GM19351 (cell line): ENCODE data around the gene ANGPTL4.
"Not testable (repeated sequence)": the region's sequence is repeated elsewhere in the genome, so short reads cannot be mapped to it uniquely, and the experiment has no call there.

ENCODE experiments used
- ATAC-seq: cut with Tn5 transposase; IDR thresholded peaks from one replicate; pipeline ENCODE4 v1.9.1; 2021; ENCODE audit warnings: mild to moderate bottlenecking, moderate library complexity; ENCODE audit not compliant: unreplicated experiment

The ANGPTL4 gene

DNA sequence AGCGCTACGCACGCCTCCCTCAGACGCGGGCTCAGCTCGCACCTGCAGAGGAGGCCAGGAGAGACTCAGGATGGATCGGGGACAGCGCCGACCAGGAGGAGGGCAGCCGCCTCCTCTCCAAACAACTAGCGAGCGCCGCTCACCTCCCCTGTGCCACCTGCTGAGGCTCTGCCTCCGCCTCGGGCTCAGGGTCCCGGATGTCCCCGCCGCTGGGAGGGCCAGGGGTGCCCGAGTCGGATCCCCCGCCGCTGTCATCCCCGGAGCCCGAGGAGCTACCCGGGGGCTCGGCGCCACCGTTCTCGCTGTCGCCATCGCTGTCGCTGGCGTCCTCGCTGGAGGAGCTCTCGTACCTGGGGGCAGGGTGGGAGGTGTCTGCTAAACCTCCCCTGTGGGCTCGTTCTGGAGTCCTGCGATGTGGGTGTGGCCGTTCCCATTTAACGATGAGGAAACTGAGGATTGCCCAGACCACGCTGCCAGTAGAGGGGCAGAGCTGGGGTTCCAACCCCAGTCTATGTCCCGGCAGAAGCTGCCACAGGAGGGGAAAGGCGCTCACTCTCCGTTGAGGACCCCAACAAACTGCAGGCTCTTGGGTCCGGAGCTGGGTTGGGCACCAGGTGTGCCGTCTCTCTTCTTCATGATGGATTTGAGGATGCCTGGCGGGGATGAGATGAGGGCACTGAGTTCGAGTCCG lies 30.0 kb upstream of the ANGPTL4 start:
- no peak for ATAC-seq

DNA sequence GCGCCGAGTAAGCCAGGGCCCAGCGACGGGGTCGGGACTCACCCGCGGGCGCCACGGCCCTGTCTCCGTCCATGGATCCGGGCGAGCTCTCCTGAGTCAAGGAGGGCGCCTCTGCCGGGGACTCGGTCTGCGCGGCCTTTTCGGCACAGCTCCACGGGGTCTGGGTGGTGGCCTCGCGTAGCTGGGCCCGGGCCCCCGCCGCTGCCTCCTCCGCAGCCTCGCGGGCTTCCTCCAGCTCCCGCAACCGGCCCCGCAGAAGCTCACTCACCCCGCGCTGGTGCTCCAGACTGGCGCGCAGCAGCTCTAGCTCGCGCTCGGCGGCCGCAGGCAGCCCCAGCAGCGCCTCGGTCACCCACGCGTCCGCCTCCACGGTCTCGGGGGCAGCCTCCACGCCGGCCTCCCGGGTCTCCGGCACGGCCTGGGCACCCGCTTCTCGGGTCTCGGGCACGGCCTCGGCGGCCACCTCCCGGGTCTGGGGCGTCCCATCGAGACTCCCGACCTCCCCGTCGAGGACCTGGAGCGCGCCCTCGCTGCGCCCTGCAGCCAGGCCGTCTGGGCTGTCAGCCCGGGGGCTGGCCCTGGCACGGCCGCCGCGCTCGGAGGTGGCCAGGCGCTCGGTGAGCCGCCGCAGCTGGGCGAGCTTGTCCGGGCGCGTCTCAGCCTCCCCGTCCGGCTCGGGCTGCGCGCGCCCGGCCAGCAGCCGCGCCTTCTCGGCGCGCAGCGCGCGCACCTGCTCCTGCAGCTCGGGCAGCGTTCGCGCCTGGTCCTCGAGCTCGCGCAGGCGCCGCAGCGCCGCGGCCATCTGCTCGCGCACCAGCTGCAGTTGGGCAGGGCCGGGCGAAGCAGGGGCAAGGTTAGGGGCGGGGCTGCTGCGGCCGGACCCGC lies 29.3 kb upstream of the ANGPTL4 start:
- ATAC-seq: no peak

DNA sequence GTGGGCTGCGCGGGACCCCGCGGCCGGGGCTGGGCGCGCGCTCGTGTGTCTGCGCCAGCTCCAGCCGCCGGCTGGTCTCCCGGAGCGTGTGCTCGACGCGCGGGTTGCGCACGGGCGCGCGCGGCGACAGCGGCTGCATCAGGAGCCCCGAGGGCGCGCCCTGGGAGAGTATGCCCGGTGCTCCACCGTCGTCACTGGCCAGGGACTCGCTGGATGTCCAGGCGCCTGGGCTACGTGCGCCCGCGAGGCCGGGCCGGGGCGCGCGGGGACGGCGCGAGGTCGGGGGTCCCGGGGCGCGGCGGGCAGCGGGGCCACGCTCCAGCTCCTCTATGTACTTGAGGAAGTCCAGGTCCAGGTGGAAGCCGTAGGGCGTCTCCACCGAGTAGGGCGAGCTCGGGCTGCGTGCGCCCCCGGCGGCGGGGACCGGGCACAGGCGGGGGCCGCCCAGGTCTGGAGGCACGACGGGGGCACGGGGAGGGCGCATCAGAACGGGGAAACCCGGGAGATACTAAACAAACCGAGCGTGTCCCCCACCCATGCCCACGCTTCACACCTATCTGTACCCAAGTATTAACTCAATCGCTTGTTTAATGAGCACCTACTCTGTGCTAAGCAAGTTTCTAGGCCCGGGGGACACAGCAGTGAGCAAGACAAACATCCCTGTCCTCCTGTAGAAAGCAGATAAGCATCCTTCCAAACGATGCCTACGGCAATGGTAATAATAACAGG lies 28.4 kb upstream of the ANGPTL4 start:
- no peak for ATAC-seq

DNA sequence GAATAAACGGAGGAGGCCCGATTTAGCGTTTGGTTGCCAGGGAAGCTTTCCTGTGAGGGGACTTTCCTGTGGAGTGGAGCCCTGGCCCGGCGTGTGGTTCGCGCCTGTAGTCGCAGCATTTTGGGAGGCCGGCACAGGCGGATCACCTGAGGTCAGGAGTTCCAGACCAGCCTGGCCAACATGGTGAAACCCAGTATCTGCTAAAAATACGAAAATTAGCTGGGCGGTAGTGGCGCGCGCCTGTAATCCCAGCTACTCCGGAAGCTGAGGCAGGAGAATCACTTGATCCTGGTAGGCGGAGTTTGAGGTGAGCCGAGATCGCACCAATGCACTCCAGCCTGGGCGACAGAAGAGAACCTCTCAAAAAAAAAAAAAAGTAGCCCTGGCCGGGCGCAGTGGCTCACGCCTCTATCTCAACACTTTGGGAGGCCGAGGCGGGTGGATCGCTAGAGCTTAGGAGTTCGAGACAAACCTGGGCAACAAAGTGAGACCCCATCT lies 27.8 kb upstream of the ANGPTL4 start:
- no peak for ATAC-seq

DNA sequence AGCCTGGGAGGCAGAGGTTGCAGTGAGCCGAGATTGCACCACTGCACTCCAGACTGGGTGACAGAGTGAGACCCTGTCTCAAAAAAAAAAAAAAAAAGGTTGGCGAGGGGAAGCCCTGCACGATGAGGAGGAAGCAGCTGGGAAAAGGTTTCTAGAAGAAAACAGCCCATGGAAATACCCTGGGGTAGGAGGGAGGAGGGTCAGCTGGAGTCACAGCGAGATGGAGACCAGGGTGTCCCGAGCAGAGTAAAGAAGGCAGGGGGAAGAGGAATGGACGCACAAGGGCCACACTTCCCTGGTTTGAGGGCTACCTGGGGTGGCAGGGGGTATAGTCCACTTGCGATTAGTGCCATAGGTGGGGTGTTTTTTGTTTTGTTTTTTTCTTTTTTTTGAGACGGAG lies 27.3 kb upstream of the ANGPTL4 start:
- ATAC-seq: no peak

DNA sequence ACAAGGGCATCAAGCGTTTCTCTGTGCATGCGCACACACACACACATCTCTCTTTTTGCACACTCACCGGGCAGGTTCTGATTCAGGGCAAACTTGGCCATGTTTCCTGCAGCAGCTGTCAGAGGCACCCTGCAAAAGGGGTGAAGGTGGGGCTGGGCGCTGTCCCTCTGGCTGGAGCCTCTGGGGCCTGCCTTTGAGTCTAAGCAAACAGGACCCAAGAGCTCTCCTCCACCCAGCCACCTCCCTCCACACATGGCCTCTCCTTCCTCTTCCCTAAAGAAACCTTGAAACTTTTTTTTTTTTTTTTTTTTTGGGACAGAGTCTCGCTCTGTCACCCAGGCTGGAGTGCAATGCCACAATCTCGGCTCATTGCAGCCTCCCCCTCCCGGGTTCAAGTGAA lies 26.2 kb upstream of the ANGPTL4 start:
- ATAC-seq: no peak

DNA sequence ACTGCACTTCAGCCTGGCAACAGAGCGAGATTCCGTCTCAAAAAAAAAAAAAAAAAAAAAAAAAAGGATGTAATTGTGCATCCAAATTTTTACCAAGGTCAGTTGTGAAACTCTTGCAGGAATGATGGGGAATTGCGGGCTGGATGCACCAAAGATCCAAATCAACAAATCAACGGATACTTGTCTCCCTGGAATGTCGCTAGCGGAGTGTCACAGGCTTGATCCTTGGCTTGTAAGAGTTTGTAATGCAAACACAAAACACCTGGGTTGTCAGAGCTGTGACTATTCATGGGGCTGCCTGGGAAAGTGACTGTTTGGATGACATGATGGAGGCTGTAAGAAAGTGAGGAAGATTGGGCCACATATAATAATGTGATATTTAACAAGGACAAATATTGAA lies 25.1 kb upstream of the ANGPTL4 start:
- ATAC-seq: no peak

DNA sequence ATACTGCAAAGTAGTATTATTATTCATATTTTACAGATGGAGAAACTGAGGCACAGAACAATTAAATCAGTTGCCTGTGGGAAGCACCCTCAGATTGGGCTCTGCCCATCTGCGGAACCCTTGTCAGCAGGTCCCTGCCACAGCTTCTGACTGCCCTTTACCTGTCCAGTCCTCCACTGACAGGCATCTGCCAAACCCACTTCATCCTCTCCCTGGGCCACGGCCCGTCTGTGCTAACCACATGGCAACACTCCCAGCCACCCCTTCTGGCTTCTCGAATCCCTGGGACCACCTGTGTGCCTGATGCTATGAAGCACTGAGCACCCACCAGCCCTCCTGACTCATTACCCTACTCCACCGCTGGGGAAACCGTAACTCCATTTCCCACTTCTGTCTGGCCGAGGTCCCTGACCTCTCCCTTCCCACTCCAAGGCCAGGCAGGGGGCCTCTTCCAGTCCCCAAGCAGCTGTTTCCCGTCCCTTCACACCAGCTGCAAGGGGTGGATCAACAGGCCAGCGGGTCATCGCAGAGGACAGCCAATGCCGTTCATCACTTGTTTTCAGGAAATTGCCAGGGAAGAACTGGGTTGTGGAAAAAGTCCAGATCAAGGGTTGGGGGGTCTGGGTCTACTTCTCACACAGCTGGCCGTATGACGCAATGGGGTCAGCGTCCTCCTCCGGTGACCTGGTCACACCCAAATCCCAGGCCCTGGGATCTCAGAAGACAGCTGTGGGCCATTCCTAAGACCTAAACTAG lies 23.4 kb upstream of the ANGPTL4 start:
- no peak for ATAC-seq

DNA sequence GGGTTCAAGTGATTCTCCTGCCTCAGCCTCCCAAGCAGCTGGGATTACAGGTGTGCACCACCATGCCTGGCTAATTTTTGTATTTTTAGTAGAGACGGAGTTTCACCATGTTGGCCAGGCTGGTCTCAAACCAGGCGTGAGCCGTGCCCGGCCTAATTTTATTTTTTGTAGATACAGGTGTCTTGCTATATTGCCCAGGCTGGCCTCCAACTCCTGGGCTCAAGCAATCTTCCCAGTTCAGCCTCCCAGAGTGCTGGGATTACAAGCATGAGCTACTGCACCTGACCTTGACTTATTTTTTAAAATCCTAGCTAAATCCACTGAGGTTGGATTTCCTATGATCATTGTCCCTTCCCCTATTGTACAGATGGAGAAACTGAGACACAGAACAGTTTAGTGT lies 22.5 kb upstream of the ANGPTL4 start:
- not testable (repeated sequence) for ATAC-seq

DNA sequence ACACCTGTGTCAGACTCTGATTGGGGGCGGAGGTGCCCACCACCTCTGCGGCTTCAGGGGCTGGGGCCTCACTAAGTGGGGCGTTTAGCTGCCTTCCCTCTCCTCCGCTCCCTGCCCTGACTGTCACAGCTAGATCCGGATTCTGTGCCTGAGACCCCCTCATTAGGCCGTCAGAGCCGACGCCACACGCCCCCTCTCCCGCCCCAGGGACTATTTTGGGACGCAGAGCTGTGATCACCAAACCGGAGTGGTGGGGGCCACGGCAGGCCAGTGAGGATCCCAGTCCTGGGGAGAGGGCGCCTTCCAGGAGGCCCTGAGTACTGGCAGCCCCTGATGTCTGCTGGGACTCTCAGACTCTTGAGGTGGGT lies 21.7 kb upstream of the ANGPTL4 start:
- ATAC-seq: no peak

DNA sequence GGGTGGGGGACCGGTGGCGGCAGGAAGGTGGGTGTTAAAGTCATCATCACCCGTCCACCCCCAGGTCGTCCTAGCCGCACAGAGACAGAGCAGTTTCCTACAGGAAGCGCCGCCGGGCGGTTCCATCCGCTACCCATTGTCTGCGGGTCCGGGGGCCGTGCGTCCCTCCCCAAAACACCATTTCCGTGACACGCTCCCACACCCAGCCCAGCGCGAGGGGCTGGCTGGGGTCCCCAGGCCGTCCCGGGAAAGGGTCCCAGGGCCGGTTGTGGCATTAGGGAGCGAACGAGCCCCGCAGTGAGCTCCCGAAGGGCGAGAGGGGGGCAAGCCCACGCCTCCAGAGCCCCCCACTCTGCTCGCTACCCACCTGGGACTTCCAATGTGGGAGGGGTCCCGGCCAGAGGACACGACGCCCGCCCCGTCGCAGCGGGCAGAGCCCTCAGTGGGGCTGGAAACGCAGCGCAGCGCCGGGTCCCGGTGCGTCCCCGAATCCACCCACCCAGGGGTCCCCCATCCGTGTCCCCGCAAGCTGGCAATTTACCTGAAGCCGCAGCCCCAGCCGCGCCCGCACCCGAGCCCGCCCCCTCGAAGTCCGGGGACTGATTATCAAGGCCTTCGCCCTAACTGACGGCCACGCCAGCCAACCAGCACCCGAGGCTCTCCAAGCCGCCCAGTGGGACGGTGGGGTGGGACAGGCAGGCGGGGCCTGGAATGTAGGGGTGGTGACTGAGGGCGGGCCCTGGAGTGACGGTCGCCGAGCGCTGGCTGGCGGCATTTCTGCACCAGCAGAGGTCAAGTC lies 21.1 kb upstream of the ANGPTL4 start, which contains the start of gene KANK3:
Gene KANK3 (minus strand): TSS at position 579 of the 799 bp plus-strand sequence. CDS start 5,434 bp downstream, outside the sequence.
- ATAC-seq: peak; percentile 93

DNA sequence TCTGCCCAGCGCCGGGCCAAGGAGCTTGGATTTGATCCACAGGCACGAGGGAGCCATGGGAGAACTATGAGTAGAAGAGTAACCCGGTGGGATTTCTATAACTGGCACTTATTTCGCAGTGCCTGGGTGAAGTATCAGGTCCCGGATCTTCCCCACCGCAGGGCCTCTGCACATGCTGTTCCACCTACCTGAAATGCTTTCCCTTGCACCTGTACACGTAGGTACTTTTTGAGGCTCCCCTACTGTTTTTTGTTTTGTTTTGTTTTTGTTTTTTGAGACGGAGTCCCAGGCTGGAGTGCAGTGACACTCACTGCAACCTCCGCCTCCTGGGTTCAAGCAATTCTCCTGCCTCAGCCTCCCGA lies 20.5 kb upstream of the ANGPTL4 start:
- no peak for ATAC-seq

DNA sequence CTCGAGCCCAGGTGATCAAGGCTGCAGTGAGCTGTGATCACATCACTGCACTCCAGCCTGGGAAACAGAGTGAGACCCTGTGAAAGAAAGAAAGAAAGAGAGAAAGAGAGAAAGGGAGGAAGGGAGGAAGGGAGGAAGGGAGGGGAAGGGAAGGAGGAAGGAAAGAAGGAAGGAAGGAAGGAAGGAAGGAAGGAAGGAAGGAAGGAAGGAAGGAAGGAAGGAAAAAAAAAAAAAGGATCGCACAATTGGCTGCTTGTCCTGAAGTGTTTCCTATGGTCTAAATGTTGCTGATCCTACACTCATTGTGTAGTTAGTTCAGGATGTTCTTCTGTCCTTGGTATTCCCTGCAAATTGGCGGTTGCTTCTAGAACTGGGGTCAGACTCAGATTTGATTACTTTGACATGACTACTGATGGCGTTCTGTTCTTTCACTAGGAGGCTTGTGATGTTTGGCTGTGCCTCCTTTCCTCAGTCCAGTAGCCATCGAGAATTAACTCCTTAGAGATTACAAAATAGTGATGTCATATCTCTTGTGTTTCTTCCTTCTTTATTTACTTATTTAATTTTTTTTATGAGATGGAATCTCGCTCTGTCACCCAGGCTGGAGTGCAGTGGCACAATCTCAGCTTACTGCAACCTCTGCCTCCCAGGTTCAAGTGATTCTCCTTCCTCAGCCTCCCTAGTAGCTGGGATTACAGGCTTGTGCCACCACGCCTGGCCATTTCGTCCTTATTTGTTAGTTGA lies 14.2 kb upstream of the ANGPTL4 start:
- not testable (repeated sequence) for ATAC-seq

DNA sequence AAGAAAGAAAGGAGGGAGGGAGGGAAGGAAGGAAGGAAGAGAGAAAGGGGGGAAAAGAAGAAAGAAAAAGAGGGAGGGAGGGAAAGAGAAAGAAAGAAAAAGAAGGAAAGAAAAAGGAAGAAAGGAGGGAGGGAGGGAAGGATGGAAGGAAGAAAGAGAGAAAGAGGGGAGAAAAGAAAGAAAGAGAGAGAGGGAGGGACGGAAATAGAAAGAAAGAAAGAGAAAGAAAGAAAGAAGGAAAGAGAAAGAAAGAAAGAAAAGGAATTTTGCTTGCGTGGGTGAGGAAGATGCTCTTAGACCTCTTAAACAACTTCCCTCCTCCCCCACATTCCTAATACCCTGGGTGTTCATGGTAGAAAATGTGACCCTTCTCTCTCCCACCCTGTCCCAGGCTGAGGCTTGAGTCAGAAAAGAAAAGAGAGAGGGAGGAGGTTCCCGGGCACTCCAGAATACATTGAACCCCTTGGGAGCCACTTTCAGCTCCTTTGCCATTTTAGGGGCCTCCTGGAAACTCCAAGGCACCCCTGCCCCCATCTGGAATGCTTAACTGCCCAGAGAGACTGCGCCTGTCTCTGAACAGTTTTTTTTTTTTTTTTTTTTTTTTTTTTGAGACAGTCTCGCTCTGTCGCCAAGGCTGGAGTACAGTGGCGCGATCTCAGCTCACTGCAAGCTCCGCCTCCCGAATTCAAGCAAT lies 11.7 kb upstream of the ANGPTL4 start:
- no peak for ATAC-seq

DNA sequence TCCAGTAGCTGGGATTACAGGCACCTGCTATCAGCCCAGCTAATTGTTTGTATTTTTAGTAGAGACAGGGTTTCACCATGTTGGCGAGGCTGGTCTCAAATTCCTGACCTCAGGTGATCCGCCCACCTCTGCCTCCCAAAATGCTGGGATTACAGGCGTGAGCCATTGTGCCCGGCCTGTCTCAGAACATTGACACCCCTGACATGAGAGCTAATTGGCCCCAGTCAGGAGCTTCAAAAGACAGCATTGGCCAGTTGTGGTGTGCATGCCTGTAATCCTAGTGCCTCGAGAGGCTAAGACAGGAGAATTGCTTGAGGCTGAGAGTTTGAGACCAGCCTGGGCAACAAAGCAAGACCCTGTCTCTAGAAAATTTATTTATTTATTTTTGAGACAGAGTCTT lies 11.1 kb upstream of the ANGPTL4 start:
- not testable (repeated sequence) for ATAC-seq

DNA sequence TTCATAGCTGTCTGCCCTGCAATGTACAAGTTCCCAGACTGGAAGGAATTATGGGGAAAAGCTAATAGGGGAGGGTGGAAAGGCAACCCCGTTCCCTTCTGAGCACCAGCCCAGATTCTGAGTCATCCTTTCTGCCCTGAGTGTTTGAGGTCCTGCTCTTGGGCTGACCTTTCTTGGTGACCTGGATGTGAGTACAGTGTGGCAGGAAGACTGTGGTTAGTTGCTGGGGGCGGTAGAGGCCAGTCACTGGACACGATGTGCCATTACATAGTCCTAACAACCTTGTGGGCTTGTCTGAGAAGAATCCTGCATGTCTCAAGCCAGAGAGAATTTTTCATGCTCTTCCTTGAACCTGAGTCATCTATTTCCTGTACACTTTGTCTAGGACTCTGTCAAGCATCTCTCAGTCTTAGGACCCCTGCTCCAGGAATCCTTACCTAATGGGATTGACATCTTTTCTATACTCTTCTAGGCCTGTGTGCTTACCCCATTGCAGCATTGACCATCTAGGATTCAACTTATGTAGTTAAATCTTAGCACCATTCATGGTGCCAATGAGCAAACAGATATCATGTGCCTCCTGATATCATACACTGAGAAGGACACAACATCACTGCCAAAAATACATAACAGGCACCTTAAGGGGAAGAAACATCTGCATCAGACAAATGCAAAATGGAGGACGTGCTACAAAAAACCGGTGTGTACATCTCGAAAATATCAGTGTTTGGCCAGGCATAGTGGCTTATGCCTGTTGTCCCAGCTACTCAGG lies 8.1 kb upstream of the ANGPTL4 start:
- no peak for ATAC-seq

DNA sequence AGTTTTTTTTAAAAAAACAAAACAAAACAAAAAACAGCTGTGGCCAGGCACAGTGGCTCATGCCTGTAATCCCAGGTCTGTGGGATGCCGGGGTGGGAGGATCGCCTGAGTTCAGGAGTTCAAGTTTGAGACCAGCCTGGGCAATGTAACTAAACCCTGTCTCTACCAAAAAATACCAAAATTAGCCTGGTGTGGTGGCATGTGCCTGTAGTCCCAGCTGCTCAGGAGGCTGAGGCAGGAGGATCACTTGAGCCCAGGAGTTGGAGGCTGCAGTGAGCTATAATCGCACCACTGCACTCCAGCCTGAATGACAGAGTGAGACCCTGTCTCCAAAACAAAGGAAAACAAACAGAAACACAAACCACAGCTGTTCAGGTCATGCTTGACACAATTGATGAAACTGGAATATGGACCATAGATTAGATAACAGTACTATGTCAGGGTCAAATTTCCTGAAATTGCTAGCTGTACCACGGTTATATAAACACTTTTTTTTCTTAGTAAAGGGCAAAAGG lies 6.9 kb upstream of the ANGPTL4 start:
- no peak for ATAC-seq

DNA sequence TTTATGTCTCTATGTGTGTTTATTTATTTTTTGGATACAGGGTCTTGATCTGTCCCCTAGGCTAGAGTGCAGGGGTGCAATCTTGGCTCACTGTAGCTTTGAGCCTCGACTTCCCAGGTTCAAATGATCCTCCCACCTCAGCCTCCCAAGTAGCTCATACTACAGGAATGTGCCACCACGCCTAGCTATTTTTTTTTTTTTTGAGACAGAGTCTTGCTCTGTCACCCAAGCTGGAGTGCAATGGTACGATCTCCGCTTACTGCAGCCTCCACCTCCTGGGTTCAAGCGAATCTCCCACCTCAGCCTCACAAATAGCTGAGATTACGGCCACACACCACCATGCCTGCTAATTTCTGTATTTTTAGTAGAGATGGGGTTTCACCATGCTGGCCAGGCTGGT lies 5.0 kb upstream of the ANGPTL4 start:
- no peak for ATAC-seq
